H9 (cell line): Measurements from ENCODE around the gene TREML1. TPM values are rescaled to one million over a fixed set of nuclear protein-coding genes. Genes with fewer than 3 reads are reported as not detected.
A peak's percentile ranks its signal among the peaks of the same experiment; 100 is the strongest.

Source experiments
- DNase-seq: peaks from one replicate; pipeline ENCODE4 v3.0.0-alpha.2; 2017
- H2AFZ ChIP-seq: one replicate; pipeline ENCODE4 v1.6.1; 2013; ENCODE audit warnings: mild to moderate bottlenecking, low read length, control low read depth, moderate library complexity
- H2AK5ac ChIP-seq: 2 replicates; pipeline ENCODE4 v1.6.1; 2013; ENCODE audit warnings: low read length, control low read depth, mixed read lengths; ENCODE audit not compliant: insufficient read length
- H2BK120ac ChIP-seq: one replicate; pipeline ENCODE4 v1.6.1; 2013; ENCODE audit warnings: low read depth, mild to moderate bottlenecking, low read length, control low read depth, inconsistent platforms; ENCODE audit not compliant: poor library complexity, severe bottlenecking
- H2BK12ac ChIP-seq: 2 replicates; pipeline ENCODE4 v1.6.1; 2013; ENCODE audit warnings: low read length, control low read depth, mixed read lengths, low read depth; ENCODE audit not compliant: insufficient read length
- H2BK15ac ChIP-seq: 2 replicates; pipeline ENCODE4 v1.6.1; 2013; ENCODE audit warnings: low read depth, low read length, control low read depth
- H2BK20ac ChIP-seq: one replicate; pipeline ENCODE4 v1.6.1; 2013; ENCODE audit warnings: low read depth, mild to moderate bottlenecking, low read length, control low read depth, inconsistent platforms; ENCODE audit not compliant: poor library complexity, severe bottlenecking
- H2BK5ac ChIP-seq: 2 replicates; pipeline ENCODE4 v1.6.1; 2013; ENCODE audit warnings: low read length, control low read depth, mixed read lengths; ENCODE audit not compliant: insufficient read length
- H3K14ac ChIP-seq: 2 replicates; pipeline ENCODE4 v1.6.1; 2013; ENCODE audit warnings: low read length, control low read depth; ENCODE audit not compliant: insufficient read depth
- H3K18ac ChIP-seq: 2 replicates; pipeline ENCODE4 v1.6.1; 2013; ENCODE audit warnings: low read depth, mild to moderate bottlenecking, mixed read lengths, low read length, control low read depth; ENCODE audit not compliant: insufficient read length
- H3K23ac ChIP-seq: 2 replicates; pipeline ENCODE4 v1.6.1; 2013; ENCODE audit warnings: low read length, control low read depth, mixed read lengths, low read depth; ENCODE audit not compliant: insufficient read length
- H3K23me2 ChIP-seq: 2 replicates; pipeline ENCODE4 v1.6.1; 2013; ENCODE audit warnings: low read depth, mild to moderate bottlenecking, mixed read lengths, low read length, control low read depth; ENCODE audit not compliant: insufficient read length, poor library complexity, severe bottlenecking
- H3K27ac ChIP-seq: 2 replicates; pipeline ENCODE4 v1.5.1; 2013; ENCODE audit warnings: low read length, control low read depth, mixed read lengths, low read depth; ENCODE audit not compliant: insufficient read length
- H3K27me3 ChIP-seq: 2 replicates; pipeline ENCODE4 v1.6.1; 2013; ENCODE audit warnings: low read length, control low read depth, inconsistent platforms; ENCODE audit not compliant: insufficient read depth
- H3K4ac ChIP-seq: 2 replicates; pipeline ENCODE4 v1.6.1; 2013; ENCODE audit warnings: low read depth, mild to moderate bottlenecking, control low read depth, inconsistent platforms, low read length, moderate library complexity
- H3K4me1 ChIP-seq: 2 replicates; pipeline ENCODE4 v1.6.1; 2013; ENCODE audit warnings: low read length, control low read depth, inconsistent platforms; ENCODE audit not compliant: insufficient read depth
- H3K4me2 ChIP-seq: 2 replicates; pipeline ENCODE4 v1.6.1; 2013; ENCODE audit warnings: low read length, control low read depth, mixed read lengths; ENCODE audit not compliant: insufficient read length, insufficient read depth
- H3K56ac ChIP-seq: 2 replicates; pipeline ENCODE4 v1.6.1; 2013; ENCODE audit warnings: low read depth, mild to moderate bottlenecking, mixed read lengths, low read length, control low read depth; ENCODE audit not compliant: insufficient read length
- H3K79me1 ChIP-seq: 2 replicates; pipeline ENCODE4 v1.6.1; 2013; ENCODE audit warnings: low read depth, mild to moderate bottlenecking, moderate library complexity, low read length, control low read depth, inconsistent platforms; ENCODE audit not compliant: insufficient read depth, poor library complexity, severe bottlenecking
- H3K79me2 ChIP-seq: 2 replicates; pipeline ENCODE4 v1.6.1; 2013; ENCODE audit warnings: low read length, control low read depth, inconsistent platforms; ENCODE audit not compliant: insufficient read depth
- H3K9ac ChIP-seq: 2 replicates; pipeline ENCODE4 v1.6.1; 2013; ENCODE audit warnings: low read length, control low read depth, mixed read lengths; ENCODE audit not compliant: insufficient read length; ENCODE audit errors: extremely low read depth
- H3K9me3 ChIP-seq: one replicate; pipeline ENCODE4 v1.6.1; 2013; ENCODE audit warnings: low read depth, low read length, inconsistent platforms; ENCODE audit not compliant: control insufficient read depth
- H3T11ph ChIP-seq: one replicate; pipeline ENCODE4 v1.6.1; 2013; ENCODE audit warnings: mild to moderate bottlenecking, low read length, control low read depth, inconsistent platforms
- H4K20me1 ChIP-seq: one replicate; pipeline ENCODE4 v1.6.1; 2013; ENCODE audit not compliant: control insufficient read depth, insufficient read length, insufficient read depth
- H4K5ac ChIP-seq: 2 replicates; pipeline ENCODE4 v1.6.1; 2013; ENCODE audit warnings: low read depth, mild to moderate bottlenecking, mixed read lengths, low read length, control low read depth; ENCODE audit not compliant: insufficient read length
- H4K8ac ChIP-seq: replicated peaks from 2 replicates; pipeline ENCODE4 v1.6.1; 2013; ENCODE audit warnings: low read length, control low read depth, mixed read lengths, low read depth; ENCODE audit not compliant: insufficient read length
- H4K91ac ChIP-seq: 2 replicates; pipeline ENCODE4 v1.6.1; 2013; ENCODE audit warnings: low read depth, mild to moderate bottlenecking, moderate library complexity, mixed read lengths, low read length, control low read depth; ENCODE audit not compliant: insufficient read length
- H3K27ac Mint-ChIP-seq, 3 experiments: 2 replicates in 2 of 3; 3 replicates in 1 of 3; pipeline ENCODE4 v1.8.0; 2020 to 2021; ENCODE audit warnings: mixed read lengths in 3 of 3, mild to moderate bottlenecking in 1 of 3, moderate library complexity in 1 of 3
- H3K27me3 Mint-ChIP-seq: 2 replicates; pipeline ENCODE4 v1.8.0; 2021; ENCODE audit warnings: low read depth, mild to moderate bottlenecking, moderate library complexity, mixed read lengths
- H3K36me3 Mint-ChIP-seq, 3 experiments: 2 replicates in 2 of 3; 3 replicates in 1 of 3; pipeline ENCODE4 v1.8.0; 2020 to 2021; ENCODE audit warnings: low read depth in 3 of 3, mixed read lengths in 3 of 3; ENCODE audit not compliant: insufficient read depth in 1 of 3
- H3K4me1 Mint-ChIP-seq, 2 experiments: 2 replicates each; pipeline ENCODE4 v1.8.0; 2020; ENCODE audit warnings: mixed read lengths in 2 of 2
- H3K4me3 Mint-ChIP-seq, 2 experiments: 2 replicates in 1 of 2; 3 replicates in 1 of 2; pipeline ENCODE4 v1.8.0; 2020 to 2021; ENCODE audit warnings: mild to moderate bottlenecking in 2 of 2, mixed read lengths in 2 of 2, moderate library complexity in 1 of 2
- H3K9me3 Mint-ChIP-seq, 2 experiments: 2 replicates in 1 of 2; 3 replicates in 1 of 2; pipeline ENCODE4 v1.8.0; 2020; ENCODE audit warnings: mild to moderate bottlenecking in 2 of 2, mixed read lengths in 2 of 2, moderate library complexity in 1 of 2
- CTCF ChIP-seq: fragments of 200-600 bp; sonication (generic); conservative IDR thresholded peaks from 3 replicates; pipeline ENCODE4 v1.8.0; 2021; ENCODE audit warnings: antibody characterized with exemption, mild to moderate bottlenecking
- WGBS: extraction: QIAGEN DNeasy Blood & Tissue Kit; methylation state at CpG from one replicate; pipeline ENCODE4 v1.1.7; 2013; ENCODE audit warnings: missing lambda C conversion rate, low lambda C conversion rate, mixed read lengths; ENCODE audit not compliant: insufficient read length; ENCODE audit errors: extremely low coverage; 5-methylcytosine and 5-hydroxymethylcytosine counted together
- total RNA-seq: library from RNA; stranded (reverse); gene quantifications from 2 replicates; pipeline ENCODE4 v1.2.1, GENCODE V29; 2021

Gene TREML1
- total RNA-seq, 1 experiment from 2014 or later: not detected

GRCh38 chr6:41182069-41183034 lies 28.2 kb upstream of the TREML1 start:
- H3K56ac ChIP-seq: no peak overlapping the region
- no peak overlapping the region for H2AK5ac ChIP-seq
- no peak overlapping the region for H3K18ac ChIP-seq
- no peaks in the 10 kb centered on the region for H3K27me3 ChIP-seq
- no peak overlapping the region for H2BK5ac ChIP-seq
- Mint-ChIP-seq H3K4me3 (no peak overlapping the region), H3K36me3 (no peaks in the 10 kb centered on the region), H3K9me3 (no peaks in the 10 kb centered on the region), H3K27ac (no peak overlapping the region), H3K4me1 (peaks cover 5 to 10% of the 10 kb centered on the region in 2 experiments), H3K27me3 (no peaks in the 10 kb centered on the region; the same call in none of the 2 replicates)
- H2BK20ac ChIP-seq: no peak overlapping the region
- no peak overlapping the region for H3K23ac ChIP-seq
- H4K5ac ChIP-seq: no peak overlapping the region
- H3K9me3 ChIP-seq: no peaks in the 10 kb centered on the region
- H4K91ac ChIP-seq: no peak overlapping the region
- no peak overlapping the region for H3K27ac ChIP-seq
- H3K4me2 ChIP-seq: no peak overlapping the region
- H2AFZ ChIP-seq: no peak overlapping the region
- no peak overlapping the region for H4K8ac ChIP-seq
- no peak overlapping the region for H3K9ac ChIP-seq
- peak; percentile 77 for TF ChIP-seq CTCF
- no peaks in the 10 kb centered on the region for H3K79me2 ChIP-seq
- H3K23me2 ChIP-seq: no peaks in the 10 kb centered on the region
- H4K20me1 ChIP-seq: no peaks in the 10 kb centered on the region
- WGBS: no CpG with 5 or more reads among the region's 4 CpGs
- peak; percentile 67 for DNase-seq
- no peak overlapping the region for H2BK15ac ChIP-seq
- no peak overlapping the region for H2BK12ac ChIP-seq
- H3K4ac ChIP-seq: no peak overlapping the region
- H3K14ac ChIP-seq: no peak overlapping the region
- no peak overlapping the region for H3T11ph ChIP-seq
- no peak overlapping the region for H2BK120ac ChIP-seq
- H3K4me1 ChIP-seq: no peaks in the 10 kb centered on the region
- no peaks in the 10 kb centered on the region for H3K79me1 ChIP-seq
